WTC11 (cell line): ENCODE measurements around the gene PLXNC1. TPM values are rescaled to one million over a fixed set of nuclear protein-coding genes. Genes with fewer than 3 reads are reported as not detected.

Experiments used
- ATAC-seq: fragments of 200-7000 bp; cut with Tn5 transposase; 2 replicates; pipeline ENCODE4 v1.10.0; 2021; ENCODE audit warnings: mild to moderate bottlenecking, moderate library complexity
- CTCF ChIA-PET: fragments of 300-600 bp; sonication (Branson Sonifier 250); formaldehyde crosslinking; loops from one replicate; lab custom pipeline; 2021; ENCODE audit warnings: antibody characterized with exemption; lab: Charles Lee
- POLR2A ChIA-PET: fragments of 350-600 bp; sonication (Branson Sonifier 250); formaldehyde crosslinking; loops from one replicate; lab custom pipeline; 2021; ENCODE audit warnings: antibody characterized with exemption; lab: Charles Lee
- DNase-seq: peaks from one replicate; pipeline ENCODE4 v3.0.0; 2021; ENCODE audit warnings: low spot score
- H3K27ac Mint-ChIP-seq: 2 replicates; pipeline ENCODE4 v1.8.0; 2021; ENCODE audit warnings: mixed read lengths
- H3K27me3 Mint-ChIP-seq: 2 replicates; pipeline ENCODE4 v1.8.0; 2021; ENCODE audit warnings: low read depth, mild to moderate bottlenecking, moderate library complexity, mixed read lengths
- H3K36me3 Mint-ChIP-seq: 2 replicates; pipeline ENCODE4 v1.8.0; 2021; ENCODE audit warnings: mixed read lengths
- H3K4me1 Mint-ChIP-seq: 2 replicates; pipeline ENCODE4 v1.8.0; 2022; ENCODE audit warnings: mixed read lengths
- H3K4me3 Mint-ChIP-seq: 2 replicates; pipeline ENCODE4 v1.8.0; 2021; ENCODE audit warnings: mild to moderate bottlenecking, moderate library complexity, mixed read lengths
- H3K9me3 Mint-ChIP-seq: 2 replicates; pipeline ENCODE4 v1.8.0; 2021; ENCODE audit warnings: mixed read lengths
- CBFB ChIP-seq: sonication (generic); formaldehyde crosslinking; IDR thresholded peaks from 2 replicates; pipeline ENCODE4 v1.8.1; 2022; ENCODE audit warnings: mild to moderate bottlenecking, low read depth, missing genetic modification reagents
- CTCF ChIP-seq: fragments of 200-600 bp; IDR thresholded peaks from 2 replicates; pipeline ENCODE4 v1.8.0; 2022; ENCODE audit warnings: antibody characterized with exemption
- ESRRA ChIP-seq: sonication (generic); formaldehyde crosslinking; IDR thresholded peaks from 2 replicates; pipeline ENCODE4 v1.8.1; 2022; ENCODE audit warnings: mild to moderate bottlenecking, missing genetic modification reagents, borderline replicate concordance
- ETV6 ChIP-seq: sonication (generic); formaldehyde crosslinking; IDR thresholded peaks from 2 replicates; pipeline ENCODE4 v1.8.1; 2022; ENCODE audit warnings: mild to moderate bottlenecking, missing genetic modification reagents
- FOXJ3 ChIP-seq: sonication (generic); formaldehyde crosslinking; IDR thresholded peaks from 2 replicates; pipeline ENCODE4 v1.9.0; 2021; ENCODE audit warnings: missing genetic modification reagents, mild to moderate bottlenecking, borderline replicate concordance
- FOXK1 ChIP-seq: sonication (generic); formaldehyde crosslinking; IDR thresholded peaks from 2 replicates; pipeline ENCODE4 v1.8.0; 2022; ENCODE audit warnings: mild to moderate bottlenecking, moderate library complexity, missing genetic modification reagents
- JAZF1 ChIP-seq: fragments of 250-450 bp; sonication (Bioruptor Pico); IDR thresholded peaks from 2 replicates; pipeline ENCODE4 v1.9.0; 2021; ENCODE audit warnings: moderate library complexity, mild to moderate bottlenecking, inconsistent platforms
- NFATC4 ChIP-seq: fragments of 250-450 bp; sonication (Bioruptor Pico); IDR thresholded peaks from 2 replicates; pipeline ENCODE4 v1.9.0; 2021; ENCODE audit warnings: mild to moderate bottlenecking
- NFYB ChIP-seq: sonication (generic); formaldehyde crosslinking; conservative IDR thresholded peaks from 2 replicates; pipeline ENCODE4 v1.8.0; 2022; ENCODE audit warnings: low read depth, missing genetic modification reagents
- NR1H2 ChIP-seq: sonication (generic); formaldehyde crosslinking; IDR thresholded peaks from 2 replicates; pipeline ENCODE4 v1.9.0; 2021; ENCODE audit warnings: mild to moderate bottlenecking, moderate library complexity, missing genetic modification reagents
- NR2C2 ChIP-seq: sonication (generic); formaldehyde crosslinking; IDR thresholded peaks from 2 replicates; pipeline ENCODE4 v1.8.0; 2022; ENCODE audit warnings: mild to moderate bottlenecking, missing genetic modification reagents
- PRDM15 ChIP-seq: sonication (generic); formaldehyde crosslinking; IDR thresholded peaks from 2 replicates; pipeline ENCODE4 v1.8.0; 2022; ENCODE audit warnings: missing genetic modification reagents
- PRRX2 ChIP-seq: fragments of 250-450 bp; sonication (Bioruptor Pico); IDR thresholded peaks from 2 replicates; pipeline ENCODE4 v1.8.0; 2021; ENCODE audit warnings: mild to moderate bottlenecking
- SMAD3 ChIP-seq: sonication (generic); formaldehyde crosslinking; IDR thresholded peaks from 2 replicates; pipeline ENCODE4 v1.8.0; 2022; ENCODE audit warnings: missing genetic modification reagents, mild to moderate bottlenecking, borderline replicate concordance
- TCF7 ChIP-seq: sonication (generic); formaldehyde crosslinking; IDR thresholded peaks from 2 replicates; pipeline ENCODE4 v1.8.0; 2022; ENCODE audit warnings: mild to moderate bottlenecking, low read depth, missing genetic modification reagents, moderate library complexity
- USF1 ChIP-seq: sonication (generic); formaldehyde crosslinking; IDR thresholded peaks from 2 replicates; pipeline ENCODE4 v1.8.0; 2022; ENCODE audit warnings: mild to moderate bottlenecking, missing genetic modification reagents
- USF2 ChIP-seq: sonication (generic); formaldehyde crosslinking; IDR thresholded peaks from 2 replicates; pipeline ENCODE4 v1.8.1; 2023; ENCODE audit warnings: mild to moderate bottlenecking, missing genetic modification reagents, moderate library complexity
- ZBTB21 ChIP-seq: sonication (generic); formaldehyde crosslinking; IDR thresholded peaks from 2 replicates; pipeline ENCODE4 v1.8.1; 2023; ENCODE audit warnings: mild to moderate bottlenecking, missing genetic modification reagents, borderline replicate concordance
- ZNF232 ChIP-seq: sonication (generic); formaldehyde crosslinking; IDR thresholded peaks from 2 replicates; pipeline ENCODE4 v1.8.0; 2022; ENCODE audit warnings: mild to moderate bottlenecking, missing genetic modification reagents
- ZNF416 ChIP-seq: fragments of 250-450 bp; sonication (Bioruptor Pico); IDR thresholded peaks from 2 replicates; pipeline ENCODE4 v1.9.0; 2021; ENCODE audit warnings: mild to moderate bottlenecking, inconsistent platforms
- ZSCAN18 ChIP-seq: fragments of 250-450 bp; sonication (Bioruptor Pico); IDR thresholded peaks from 2 replicates; pipeline ENCODE4 v2.1.2; 2022; ENCODE audit warnings: mild to moderate bottlenecking, moderate library complexity
- total RNA-seq: library from RNA; stranded (reverse); gene quantifications from 3 replicates; pipeline ENCODE4 v1.2.3, GENCODE V29; 2021

PLXNC1 gene
- total RNA-seq, 1 experiment from 2014 or later = 3.1 TPM

GRCh38 chr12:94228488-94228907 is 80.1 kb downstream of the PLXNC1 start:
- no peaks in the 10 kb centered on the region for H3K36me3 Mint-ChIP-seq
- CTCF ChIA-PET = no interaction called here

GRCh38 chr12:94229902-94230301 is 81.5 kb downstream of the PLXNC1 start:
- H3K4me1 Mint-ChIP-seq = peaks cover 14% of the 10 kb centered on the region

More at GRCh38 chr12:94228488-94228907, 80.1 kb downstream of the PLXNC1 start:
- TF ChIP-seq USF1 (CRISPR knock-in tag) (no peak), SMAD3 (CRISPR knock-in tag) (no peak), CBFB (no peak), NFYB (CRISPR knock-in tag) (no peak), NR2C2 (CRISPR knock-in tag) (no peak), ZNF416 (CRISPR knock-in tag) (no peak), CTCF (no peak), NR1H2 (CRISPR knock-in tag) (no peak), TCF7 (no peak), ETV6 (CRISPR knock-in tag) (no peak), NFATC4 (CRISPR knock-in tag) (no peak)
- TF ChIP-seq, all 79 proteins: peak for 0
- Mint-ChIP-seq H3K27ac (no peak overlapping the region), H3K27me3 (no peaks in the 10 kb centered on the region; the same call in 1 of the 2 replicates), H3K9me3 (no peaks in the 10 kb centered on the region), H3K4me3 (no peak overlapping the region), H3K4me1 (peaks cover 20% of the 10 kb centered on the region)
- ATAC-seq (no peak), DNase-seq (no peak)
- POLR2A ChIA-PET = no interaction called here

More at GRCh38 chr12:94229902-94230301, 81.5 kb downstream of the PLXNC1 start:
- Mint-ChIP-seq H3K9me3 (no peaks in the 10 kb centered on the region), H3K4me3 (no peak overlapping the region), H3K36me3 (no peaks in the 10 kb centered on the region), H3K27ac (no peak overlapping the region), H3K27me3 (no peaks in the 10 kb centered on the region; the same call in 1 of the 2 replicates)
- POLR2A ChIA-PET = no interaction called here
- no peak for DNase-seq
- CTCF ChIA-PET = no interaction called here
- no peak for TF ChIP-seq FOXK1 (CRISPR knock-in tag)
- no peak for TF ChIP-seq PRDM15 (CRISPR knock-in tag)
- TF ChIP-seq NR1H2 (CRISPR knock-in tag) = no peak
- no peak for TF ChIP-seq JAZF1
- no peak for TF ChIP-seq USF1 (CRISPR knock-in tag)
- TF ChIP-seq ESRRA = no peak
- TF ChIP-seq SMAD3 (CRISPR knock-in tag) = no peak
- no peak for TF ChIP-seq USF2
- TF ChIP-seq FOXJ3 (CRISPR knock-in tag) = no peak
- TF ChIP-seq PRRX2 (CRISPR knock-in tag) = no peak
- no peak for TF ChIP-seq ZBTB21
- no peak for TF ChIP-seq ZSCAN18 (CRISPR knock-in tag)
- no peak for TF ChIP-seq ZNF232 (CRISPR knock-in tag)
- ATAC-seq = no peak
